Mesenchymal stem cell (in vitro differentiated cells and primary cell): ENCODE measurements around the gene NAT9.

Experiments used
- DNase-seq: peaks from one replicate; pipeline ENCODE4 v3.0.0-alpha.2; 2013
- H2AFZ ChIP-seq: one replicate; pipeline ENCODE4 v1.6.1; 2013; ENCODE audit warnings: low read depth, mild to moderate bottlenecking, control low read depth, inconsistent platforms, low read length, moderate library complexity
- H2AK5ac ChIP-seq: 2 replicates; pipeline ENCODE4 v1.6.1; 2013; ENCODE audit warnings: low read length, moderate library complexity, mild to moderate bottlenecking, inconsistent platforms; ENCODE audit not compliant: severe bottlenecking
- H2BK120ac ChIP-seq: one replicate; pipeline ENCODE4 v1.6.1; 2013; ENCODE audit warnings: low read depth, mild to moderate bottlenecking, inconsistent platforms, low read length, moderate library complexity
- H2BK12ac ChIP-seq, 2 experiments: one replicate each; pipeline ENCODE4 v1.6.1; 2013; ENCODE audit warnings: inconsistent platforms in 2 of 2, low read length in 2 of 2, mild to moderate bottlenecking in 2 of 2, moderate library complexity in 2 of 2, control low read depth in 1 of 2
- H2BK15ac ChIP-seq: one replicate; pipeline ENCODE4 v1.6.1; 2013; ENCODE audit warnings: mild to moderate bottlenecking, low read depth, inconsistent platforms; ENCODE audit not compliant: poor library complexity, severe bottlenecking
- H2BK5ac ChIP-seq: 2 replicates; pipeline ENCODE4 v1.6.1; 2013; ENCODE audit warnings: low read depth, mild to moderate bottlenecking, low read length, control low read depth, inconsistent platforms; ENCODE audit not compliant: poor library complexity, severe bottlenecking
- H3K14ac ChIP-seq, 2 experiments: one replicate each; pipeline ENCODE4 v1.6.1; 2013; ENCODE audit warnings: inconsistent platforms in 2 of 2, low read length in 2 of 2, control low read depth in 1 of 2, mild to moderate bottlenecking in 1 of 2, moderate library complexity in 1 of 2
- H3K18ac ChIP-seq, 2 experiments: one replicate each; pipeline ENCODE4 v1.6.1; 2013; ENCODE audit warnings: inconsistent platforms in 2 of 2, low read length in 2 of 2, control low read depth in 1 of 2, low read depth in 1 of 2, mild to moderate bottlenecking in 1 of 2
- H3K23ac ChIP-seq, 2 experiments: one replicate each; pipeline ENCODE4 v1.6.1; 2013; ENCODE audit warnings: inconsistent platforms in 2 of 2, low read length in 2 of 2, mild to moderate bottlenecking in 2 of 2, moderate library complexity in 2 of 2, control low read depth in 1 of 2
- H3K27ac ChIP-seq: 2 replicates; pipeline ENCODE4 v1.5.1; 2013; ENCODE audit warnings: mild to moderate bottlenecking, moderate library complexity, low read length, control low read depth, inconsistent platforms; ENCODE audit not compliant: poor library complexity, severe bottlenecking
- H3K27me3 ChIP-seq, 2 experiments: 2 replicates each; pipeline versions ENCODE4 v1.6.1 to v1.7.0; 2013; ENCODE audit warnings: low read length in 2 of 2, mild to moderate bottlenecking in 2 of 2, moderate library complexity in 2 of 2, control low read depth in 1 of 2, inconsistent platforms in 1 of 2; ENCODE audit not compliant: control insufficient read depth in 1 of 2, insufficient read depth in 1 of 2
- H3K36me3 ChIP-seq, 2 experiments: 2 replicates each; pipeline versions ENCODE4 v1.6.1 to v1.7.0; 2013; ENCODE audit warnings: low read length in 2 of 2, control low read depth in 1 of 2, inconsistent platforms in 1 of 2, low read depth in 1 of 2, mild to moderate bottlenecking in 1 of 2; ENCODE audit not compliant: insufficient read depth in 2 of 2, control insufficient read depth in 1 of 2
- H3K4ac ChIP-seq, 2 experiments: one replicate each; pipeline ENCODE4 v1.6.1; 2013; ENCODE audit warnings: inconsistent platforms in 2 of 2, low read length in 2 of 2, mild to moderate bottlenecking in 2 of 2, moderate library complexity in 2 of 2, control low read depth in 1 of 2, low read depth in 1 of 2
- H3K4me1 ChIP-seq: 2 replicates; pipeline ENCODE4 v1.6.1; 2013; ENCODE audit warnings: low read depth, low read length, control low read depth; ENCODE audit not compliant: control insufficient read depth, insufficient read depth
- H3K4me2 ChIP-seq: 2 replicates; pipeline ENCODE4 v1.6.1; 2013; ENCODE audit warnings: low read length, mild to moderate bottlenecking, inconsistent platforms; ENCODE audit not compliant: poor library complexity, severe bottlenecking
- H3K4me3 ChIP-seq, 2 experiments: 2 replicates each; pipeline versions ENCODE4 v1.5.1 to v1.7.0; 2013; ENCODE audit warnings: low read length in 2 of 2, mild to moderate bottlenecking in 2 of 2, control low read depth in 1 of 2, low read depth in 1 of 2; ENCODE audit not compliant: insufficient read depth in 1 of 2
- H3K79me1 ChIP-seq: replicated peaks from 2 replicates; pipeline ENCODE4 v1.6.1; 2013; ENCODE audit warnings: mild to moderate bottlenecking, control low read depth, low read length, inconsistent platforms; ENCODE audit not compliant: poor library complexity, severe bottlenecking
- H3K9ac ChIP-seq: 2 replicates; pipeline ENCODE4 v1.7.0; 2013; ENCODE audit warnings: mild to moderate bottlenecking, low read length, moderate library complexity
- H3K9me3 ChIP-seq: 2 replicates; pipeline ENCODE4 v1.7.0; 2013; ENCODE audit warnings: mild to moderate bottlenecking, low read length; ENCODE audit not compliant: control insufficient read depth
- H4K8ac ChIP-seq: one replicate; pipeline ENCODE4 v1.6.1; 2013; ENCODE audit warnings: inconsistent platforms, mild to moderate bottlenecking, low read length, moderate library complexity
- H4K91ac ChIP-seq: one replicate; pipeline ENCODE4 v1.6.1; 2013; ENCODE audit warnings: mild to moderate bottlenecking, low read length, inconsistent platforms
- WGBS: methylation state at CpG from one replicate; pipeline ENCODE4 v1.1.7; 2013; ENCODE audit warnings: mixed read lengths; 5-methylcytosine and 5-hydroxymethylcytosine counted together

The NAT9 gene

GRCh38 chr17:74732042-74732867 lies 43.9 kb downstream of the NAT9 start:
- H3K27ac ChIP-seq = no peak overlapping the region
- H2AK5ac ChIP-seq = no peak overlapping the region
- H3K9ac ChIP-seq = no peak overlapping the region
- no peak overlapping the region for H3K4me3 ChIP-seq
- no peak overlapping the region for H2BK12ac ChIP-seq
- no peak overlapping the region for H3K14ac ChIP-seq
- no peak overlapping the region for H2BK15ac ChIP-seq
- H2BK5ac ChIP-seq = no peak overlapping the region
- H3K18ac ChIP-seq = no peak overlapping the region
- peaks cover 37 to 52% of the 10 kb centered on the region in 2 experiments for H3K27me3 ChIP-seq
- DNase-seq = no peak
- no peaks in the 10 kb centered on the region for H3K36me3 ChIP-seq
- H2BK120ac ChIP-seq = no peak overlapping the region
- no peak overlapping the region for H3K4me2 ChIP-seq
- no peak overlapping the region for H3K4ac ChIP-seq
- 72% methylated on average over 12 of the region's 12 CpGs for WGBS
- H4K91ac ChIP-seq = no peak overlapping the region
- H3K9me3 ChIP-seq = no peaks in the 10 kb centered on the region
- no peak overlapping the region for H2AFZ ChIP-seq
- H3K79me1 ChIP-seq = no peaks in the 10 kb centered on the region
- peaks cover 12% of the 10 kb centered on the region for H3K4me1 ChIP-seq
- no peak overlapping the region for H3K23ac ChIP-seq
- no peak overlapping the region for H4K8ac ChIP-seq

DNA sequence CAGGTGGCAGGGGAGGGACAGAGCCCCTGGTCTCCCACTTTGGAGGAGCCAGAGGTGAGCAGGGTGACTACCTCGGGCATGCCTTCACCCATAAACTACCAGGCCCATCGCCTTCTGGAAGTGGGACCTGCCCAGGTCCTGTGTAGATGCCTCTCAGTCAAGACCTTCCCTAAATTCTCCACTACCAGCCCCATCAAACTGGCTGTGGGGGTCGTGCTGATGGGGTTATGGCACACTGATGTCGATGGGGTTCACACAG lies 44.9 kb downstream of the NAT9 start:
- H3K4me3 ChIP-seq = no peak overlapping the region
- no peak overlapping the region for H3K18ac ChIP-seq
- H2BK5ac ChIP-seq = no peak overlapping the region
- no peak overlapping the region for H2BK120ac ChIP-seq
- no peak for DNase-seq
- H3K27me3 ChIP-seq = peaks cover 30 to 52% of the 10 kb centered on the region in 2 experiments
- no peak overlapping the region for H4K91ac ChIP-seq
- H3K9me3 ChIP-seq = no peaks in the 10 kb centered on the region
- no peak overlapping the region for H4K8ac ChIP-seq
- no peak overlapping the region for H3K14ac ChIP-seq
- H2AK5ac ChIP-seq = no peak overlapping the region
- H3K4ac ChIP-seq = no peak overlapping the region
- H3K36me3 ChIP-seq = no peaks in the 10 kb centered on the region
- H2BK12ac ChIP-seq = no peak overlapping the region
- H3K27ac ChIP-seq = no peak overlapping the region
- 46% methylated on average over 3 of the region's 4 CpGs for WGBS
- H2AFZ ChIP-seq = no peak overlapping the region
- H3K23ac ChIP-seq = no peak overlapping the region
- H3K9ac ChIP-seq = no peak overlapping the region
- no peaks in the 10 kb centered on the region for H3K79me1 ChIP-seq
- peaks cover 2% of the 10 kb centered on the region for H3K4me1 ChIP-seq
- H3K4me2 ChIP-seq = no peak overlapping the region
- no peak overlapping the region for H2BK15ac ChIP-seq

DNA sequence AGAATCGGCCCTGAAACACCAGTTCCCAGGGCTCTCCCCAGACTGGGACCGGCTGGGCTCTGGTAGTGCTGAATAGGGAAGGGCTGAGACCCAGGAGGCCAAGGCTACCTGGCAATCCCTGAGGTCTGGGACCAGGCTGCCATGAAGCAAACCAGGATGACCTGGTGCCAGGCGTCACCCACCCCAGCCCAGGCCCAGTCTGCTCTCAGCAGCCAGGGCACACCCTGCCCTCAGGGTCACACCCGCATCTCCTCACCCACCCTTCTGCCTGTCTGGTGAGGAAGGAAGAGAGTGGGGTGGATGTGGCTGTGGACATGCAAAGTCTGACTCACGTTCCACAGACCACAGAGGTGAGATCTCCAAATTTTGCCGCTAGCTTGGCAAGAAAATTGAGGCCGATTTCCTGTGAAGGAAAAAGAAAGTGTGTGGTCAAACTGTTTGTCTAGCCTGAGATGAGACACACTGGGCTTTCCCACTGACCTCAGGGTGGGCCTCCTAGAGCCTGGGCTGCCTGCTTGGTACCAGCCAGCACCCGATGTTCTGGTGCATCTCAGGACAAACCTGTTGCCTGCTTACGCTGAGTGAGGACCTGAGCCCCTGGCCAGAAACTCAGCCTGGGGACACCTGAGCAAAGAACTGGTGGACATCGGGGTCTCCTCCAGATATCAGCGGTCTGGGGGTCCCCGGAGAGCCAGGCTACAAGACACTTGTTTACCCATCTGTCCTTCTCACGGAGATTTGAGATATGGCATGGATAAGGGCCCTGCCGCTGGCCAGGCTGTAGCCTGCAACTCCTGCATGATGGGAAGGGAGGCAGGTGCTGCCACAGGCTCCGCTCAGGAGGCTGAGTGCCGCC lies 45.4 kb downstream of the NAT9 start:
- H2BK12ac ChIP-seq = no peak overlapping the region
- DNase-seq = no peak
- no peak overlapping the region for H2BK15ac ChIP-seq
- no peak overlapping the region for H2BK120ac ChIP-seq
- H2BK5ac ChIP-seq = no peak overlapping the region
- H3K36me3 ChIP-seq = no peaks in the 10 kb centered on the region
- H2AK5ac ChIP-seq = no peak overlapping the region
- no peak overlapping the region for H3K4me3 ChIP-seq
- H4K91ac ChIP-seq = no peak overlapping the region
- H3K9me3 ChIP-seq = no peaks in the 10 kb centered on the region
- H3K27me3 ChIP-seq = peaks cover 24 to 47% of the 10 kb centered on the region in 2 experiments
- H3K27ac ChIP-seq = no peak overlapping the region
- no peak overlapping the region for H3K18ac ChIP-seq
- H2AFZ ChIP-seq = no peak overlapping the region
- H3K4ac ChIP-seq = no peak overlapping the region
- H3K79me1 ChIP-seq = no peaks in the 10 kb centered on the region
- H3K4me2 ChIP-seq = no peak overlapping the region
- no peak overlapping the region for H4K8ac ChIP-seq
- 87% methylated on average over 13 of the region's 16 CpGs for WGBS
- no peak overlapping the region for H3K23ac ChIP-seq
- H3K4me1 ChIP-seq = no peaks in the 10 kb centered on the region
- no peak overlapping the region for H3K9ac ChIP-seq
- no peak overlapping the region for H3K14ac ChIP-seq

DNA sequence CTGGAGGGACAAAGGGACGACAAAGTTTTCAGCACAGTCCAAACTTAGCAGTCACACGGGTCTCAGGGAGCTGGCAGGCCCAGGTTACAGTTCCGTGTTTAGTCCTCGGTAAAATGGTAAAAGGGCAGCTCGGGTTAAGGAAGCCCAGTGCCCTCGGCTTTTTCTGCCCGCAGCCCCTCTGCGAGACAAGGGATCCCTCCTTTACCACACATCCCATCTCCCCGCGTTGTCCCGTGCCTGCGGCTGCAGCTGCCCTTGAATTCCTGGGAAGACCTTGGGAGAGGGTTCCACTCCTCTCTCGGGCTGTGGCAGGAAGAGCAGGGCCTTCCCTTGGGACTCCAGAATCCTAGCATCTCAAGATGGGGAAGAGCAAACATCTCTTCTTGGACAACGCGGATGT lies 46.3 kb downstream of the NAT9 start:
- Histone ChIP-seq H3K79me1 (no peaks in the 10 kb centered on the region), H3K9ac (no peak overlapping the region), H2AK5ac (no peak overlapping the region), H2AFZ (no peak overlapping the region), H2BK15ac (no peak overlapping the region), H4K8ac (no peak overlapping the region), H3K27me3 (peaks cover 21 to 42% of the 10 kb centered on the region in 2 experiments), H4K91ac (no peak overlapping the region), H3K27ac (no peak overlapping the region), H2BK5ac (no peak overlapping the region), H3K23ac (no peak overlapping the region), H3K14ac (no peak overlapping the region), H3K4me1 (no peaks in the 10 kb centered on the region), H3K18ac (no peak overlapping the region), H2BK120ac (no peak overlapping the region), H3K9me3 (no peaks in the 10 kb centered on the region), H3K4me2 (no peak overlapping the region), H2BK12ac (no peak overlapping the region), H3K36me3 (no peaks in the 10 kb centered on the region), H3K4me3 (no peak overlapping the region), H3K4ac (no peak overlapping the region)
- DNase-seq = no peak
- WGBS = 88% methylated on average over 15 of the region's 15 CpGs
